Measurements from ENCODE around the gene DR1.
A peak's percentile ranks its signal among the peaks of the same experiment; 100 is the strongest.

Gene DR1

GRCh38 chr1:93345633-93346420 is at the start of gene DR1:
TSS of gene DR1 (plus strand) at chr1:93345907. CDS start at chr1:93346646, 739 bp downstream.
- peak; percentile 97 for DNase-seq

- no peak for DNase-seq
Measured at GRCh38 chr1:93296555-93297154, 49.1 kb upstream of the DR1 start.

GRCh38 chr1:93301131-93301530 is 44.6 kb upstream of the DR1 start:
- DNase-seq: no peak

- no peak for DNase-seq
Measured at GRCh38 chr1:93302078-93302477, 43.6 kb upstream of the DR1 start.

DNA sequence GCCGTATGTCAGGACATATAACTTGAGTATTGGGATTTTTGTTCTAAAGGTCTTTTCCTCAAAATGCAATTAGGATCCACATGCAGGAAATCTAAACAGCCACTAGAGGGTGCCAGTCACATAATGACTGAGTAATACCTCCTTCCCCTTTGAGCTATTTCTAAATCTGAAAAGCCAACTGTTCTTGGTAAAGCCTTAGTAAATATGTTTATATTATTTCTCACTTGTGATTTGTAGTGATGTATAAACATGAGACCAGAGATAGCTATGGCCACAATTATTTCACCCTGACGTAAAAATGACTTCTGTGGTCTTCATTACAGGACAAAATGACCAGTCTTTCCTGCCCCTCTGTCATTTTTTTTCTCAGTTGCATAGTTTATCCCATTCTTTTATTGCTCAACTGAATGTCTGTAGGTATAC is 41.0 kb upstream of the DR1 start:
- peak; percentile 90 for DNase-seq

- no peak for DNase-seq
Measured at GRCh38 chr1:93306920-93307319, 38.8 kb upstream of the DR1 start.

- no peak for DNase-seq
Measured at GRCh38 chr1:93313026-93313425, 32.7 kb upstream of the DR1 start.

GRCh38 chr1:93317207-93317606 is 28.5 kb upstream of the DR1 start:
- DNase-seq: peak; percentile 74

DNA sequence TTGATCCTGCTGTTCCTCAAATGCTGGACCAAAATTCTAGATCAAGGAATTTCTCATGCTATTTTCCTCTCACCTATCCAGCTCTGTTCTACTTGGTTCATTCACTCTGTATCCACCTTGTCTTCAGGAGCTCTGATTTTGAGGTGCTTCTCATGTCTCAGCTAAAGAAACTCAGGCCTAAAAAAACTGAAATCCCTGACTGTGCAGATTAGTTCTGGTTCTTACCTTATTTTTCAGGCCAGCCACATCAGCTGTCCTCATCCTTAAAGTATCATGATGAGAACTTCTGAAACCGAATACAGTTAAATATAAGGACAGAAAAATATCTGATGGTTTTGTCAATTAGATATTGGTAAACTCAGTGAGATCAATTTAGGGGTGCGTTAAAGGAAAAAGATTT is 27.8 kb upstream of the DR1 start:
- DNase-seq: no peak

GRCh38 chr1:93321720-93322119 is 24.0 kb upstream of the DR1 start:
- no peak for DNase-seq

- no peak for DNase-seq
Measured at GRCh38 chr1:93322349-93322748, 23.4 kb upstream of the DR1 start.

DNA sequence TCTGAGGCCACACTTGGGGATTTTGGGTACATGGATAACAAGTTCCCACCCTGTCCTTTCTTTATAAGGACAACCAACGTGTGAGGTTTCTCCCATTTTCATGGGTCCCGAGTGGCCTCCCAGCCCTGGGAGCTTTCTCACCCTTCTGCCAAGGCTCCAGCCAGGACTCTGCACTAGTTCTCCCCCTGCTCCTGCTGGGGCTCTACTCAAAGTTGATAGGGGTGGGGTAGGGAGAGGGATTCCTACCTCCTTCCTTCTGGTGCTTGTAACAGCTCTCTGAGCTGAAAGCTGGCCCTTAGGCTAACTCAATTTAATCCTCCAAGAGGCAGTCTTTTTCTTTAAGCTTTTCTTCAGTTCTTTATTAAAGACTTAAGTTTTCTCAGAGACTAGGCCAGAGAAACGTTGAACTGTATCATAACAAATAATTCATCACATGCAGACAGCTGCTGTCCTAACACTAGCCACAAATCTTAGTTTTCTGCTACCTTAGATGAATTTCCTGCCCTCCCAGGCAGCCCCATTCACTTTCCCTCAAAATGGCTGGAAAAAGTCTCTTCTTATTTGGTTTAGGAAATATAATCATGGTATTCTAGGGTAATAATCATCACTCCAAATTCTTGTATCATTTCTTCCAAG is 22.4 kb upstream of the DR1 start:
- DNase-seq: no peak

GRCh38 chr1:93324486-93325464 is 20.9 kb upstream of the DR1 start:
- no peak for DNase-seq

GRCh38 chr1:93328809-93329760 is 16.6 kb upstream of the DR1 start:
- DNase-seq: no peak

GRCh38 chr1:93330196-93330595 is 15.5 kb upstream of the DR1 start:
- DNase-seq: no peak

DNA sequence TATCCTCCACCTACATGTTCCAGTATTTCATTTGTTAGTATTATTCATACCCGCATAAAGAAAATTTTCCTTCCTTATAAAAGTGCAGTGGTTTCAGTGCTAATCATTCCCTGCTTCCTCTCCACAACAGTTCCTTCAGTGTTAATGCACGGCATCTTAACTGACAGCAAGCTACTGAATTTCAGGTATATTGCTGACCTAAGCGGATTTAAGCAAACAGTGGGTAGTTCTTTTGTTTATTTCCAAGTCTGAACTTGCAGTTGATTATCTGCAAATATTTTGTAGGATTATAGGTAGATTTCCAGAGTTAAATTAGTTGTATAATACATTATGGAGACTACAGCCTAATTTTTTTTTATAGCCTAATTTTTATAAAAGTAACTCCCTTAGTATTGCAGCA is 15.1 kb upstream of the DR1 start:
- DNase-seq: no peak

DNA sequence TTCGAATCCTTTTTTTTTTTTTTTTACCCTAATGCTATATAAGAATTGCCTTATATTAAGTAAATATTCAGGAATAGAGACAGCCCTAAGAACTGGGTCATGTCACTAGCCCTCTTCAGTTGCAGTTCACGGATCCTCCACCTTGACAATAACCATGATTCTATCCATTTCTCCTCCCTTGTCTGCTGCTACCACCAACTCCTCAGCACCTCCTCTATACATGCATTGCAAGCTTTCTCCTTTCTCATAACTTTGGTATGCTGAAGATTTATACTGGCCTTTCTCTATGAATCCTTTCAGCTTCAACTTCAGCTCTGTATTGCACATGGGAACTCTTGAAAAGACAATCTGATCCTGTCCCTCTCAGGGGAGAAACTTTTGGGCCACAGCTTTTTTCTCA is 14.3 kb upstream of the DR1 start:
- no peak for DNase-seq

GRCh38 chr1:93332368-93332767 is 13.3 kb upstream of the DR1 start:
- DNase-seq: no peak

DNA sequence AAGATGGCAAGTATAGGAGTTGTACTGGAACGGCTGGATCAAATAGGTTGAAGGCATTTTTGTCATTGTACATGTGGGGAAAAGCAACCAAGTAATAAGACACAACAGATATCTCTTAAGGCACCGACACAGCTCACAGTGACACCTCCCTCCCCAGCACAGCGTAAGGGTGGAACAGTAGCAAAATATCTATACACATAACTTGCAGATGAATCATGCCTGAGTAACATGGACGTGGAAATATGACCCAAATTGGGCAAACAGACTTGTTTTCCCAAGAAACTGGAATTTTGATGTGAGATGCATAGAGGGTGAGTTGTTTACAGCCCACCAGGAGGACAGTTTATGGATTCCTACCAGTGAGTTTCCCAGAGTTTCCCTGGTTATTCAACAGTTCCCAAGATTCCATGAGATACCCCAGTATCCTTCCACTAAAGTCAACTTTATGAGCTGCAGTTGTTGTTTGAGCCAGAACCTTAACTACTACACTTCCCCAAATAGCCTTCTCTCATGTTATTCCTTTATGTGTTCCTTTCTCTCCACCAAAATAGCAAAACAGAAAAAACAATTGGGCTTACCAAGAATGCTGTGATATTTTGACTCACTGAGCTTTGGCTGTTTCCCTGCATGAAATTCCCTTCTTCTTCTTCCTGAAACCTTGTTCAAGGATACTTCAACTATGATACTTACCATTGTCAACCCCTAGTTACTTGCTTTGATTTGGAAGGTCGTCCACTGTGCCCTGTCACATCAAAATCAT is 7.1 kb upstream of the DR1 start:
- DNase-seq: no peak

DNA sequence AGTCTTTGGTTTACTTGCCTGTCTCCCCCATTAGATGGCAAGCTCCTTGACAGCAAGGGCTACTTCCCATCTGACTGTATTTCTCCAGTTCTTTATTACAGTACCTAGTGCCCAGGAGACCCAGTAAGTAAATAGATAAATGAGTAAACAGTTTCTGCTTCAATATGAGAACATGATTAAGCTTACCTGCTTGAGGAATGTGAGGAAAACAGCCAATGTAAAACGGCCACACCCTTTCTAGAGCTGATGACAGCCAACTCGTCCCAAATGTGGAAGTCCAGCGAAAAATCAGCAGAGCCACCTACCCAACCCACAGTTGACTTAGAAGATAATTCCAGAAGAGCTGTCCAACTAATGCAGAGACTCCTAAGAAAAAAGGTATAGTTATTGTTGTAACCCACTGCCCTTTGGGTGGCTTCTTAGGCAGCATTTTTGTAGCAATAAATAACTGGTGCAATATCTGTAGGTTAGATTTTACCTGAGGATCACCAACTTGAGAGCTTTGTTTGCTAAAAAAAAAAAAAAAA is 6.5 kb upstream of the DR1 start:
- no peak for DNase-seq

DNA sequence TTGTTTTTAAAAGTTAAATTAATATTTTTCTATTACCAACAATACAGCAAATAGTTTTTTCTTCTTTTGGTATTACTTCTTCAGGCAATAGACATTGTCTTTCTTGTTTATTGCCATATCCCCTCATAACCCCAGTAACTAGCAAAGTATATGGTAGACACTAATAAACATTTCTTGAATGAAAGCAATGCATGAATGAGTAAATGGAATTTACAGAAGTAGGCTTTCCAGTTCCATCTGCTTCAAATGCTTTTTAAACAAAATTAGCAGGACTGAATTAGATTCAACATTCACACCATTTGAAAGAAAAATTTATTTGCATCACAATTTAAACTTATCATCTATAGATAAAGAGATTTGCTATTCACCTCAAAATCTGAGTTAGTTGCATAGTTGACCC is 5.6 kb upstream of the DR1 start:
- no peak for DNase-seq
